ENCODE data around the gene BRIP1.

Gene BRIP1

DNA sequence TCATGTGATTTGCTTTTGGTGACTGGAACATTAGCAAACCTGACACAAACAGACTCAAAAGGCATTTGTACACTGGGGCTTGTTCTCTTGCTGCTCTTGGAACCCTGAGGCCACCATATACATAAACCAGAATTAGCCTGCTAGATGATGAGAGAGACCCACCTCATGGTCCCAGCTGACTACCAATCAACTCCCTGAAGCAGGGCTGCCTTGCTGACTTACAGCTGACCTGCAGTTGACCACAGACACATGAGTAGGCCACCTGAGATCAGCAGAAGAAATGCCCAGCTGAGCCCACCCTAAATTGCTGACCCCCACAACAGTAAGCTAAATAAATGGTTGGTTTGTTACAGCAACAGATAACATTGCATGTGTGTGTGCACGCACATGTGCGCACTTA is 28.7 kb downstream of the BRIP1 start:
- TF ChIP-seq RAD21 (IDR thresholded peaks at IDR 0.05; ENCODE audit: low read depth) (no peak), TCF12 (IDR thresholded peaks at IDR 0.05; ENCODE audit: low read depth) (no peak), EGR1 (IDR thresholded peaks at IDR 0.05) (no peak), REST (IDR thresholded peaks at IDR 0.05; ENCODE audit: low read depth) (no peak), CREB1 (IDR thresholded peaks at IDR 0.05; ENCODE audit: low read depth) (no peak), CEBPB (IDR thresholded peaks at IDR 0.05) (no peak), TEAD4 (IDR thresholded peaks at IDR 0.05) (no peak), EP300 (IDR thresholded peaks at IDR 0.05; ENCODE audit: borderline replicate concordance) (no peak), TAF1 (IDR thresholded peaks at IDR 0.05; ENCODE audit: low read depth) (no peak), ZBTB7A (IDR thresholded peaks at IDR 0.05; ENCODE audit: low read depth) (no peak), FOXM1 (IDR thresholded peaks at IDR 0.05; ENCODE audit: borderline replicate concordance, low read depth) (no peak), YY1 (IDR thresholded peaks at IDR 0.05; ENCODE audit: low read depth) (no peak), NFIC (IDR thresholded peaks at IDR 0.05) (no peak)
- TF ChIP-seq, protein P1, sequence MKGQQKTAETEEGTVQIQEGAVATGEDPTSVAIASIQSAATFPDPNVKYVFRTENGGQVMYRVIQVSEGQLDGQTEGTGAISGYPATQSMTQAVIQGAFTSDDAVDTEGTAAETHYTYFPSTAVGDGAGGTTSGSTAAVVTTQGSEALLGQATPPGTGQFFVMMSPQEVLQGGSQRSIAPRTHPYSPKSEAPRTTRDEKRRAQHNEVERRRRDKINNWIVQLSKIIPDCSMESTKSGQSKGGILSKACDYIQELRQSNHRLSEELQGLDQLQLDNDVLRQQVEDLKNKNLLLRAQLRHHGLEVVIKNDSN (IDR thresholded peaks at IDR 0.05): no peak
- TF ChIP-seq, protein P2, sequence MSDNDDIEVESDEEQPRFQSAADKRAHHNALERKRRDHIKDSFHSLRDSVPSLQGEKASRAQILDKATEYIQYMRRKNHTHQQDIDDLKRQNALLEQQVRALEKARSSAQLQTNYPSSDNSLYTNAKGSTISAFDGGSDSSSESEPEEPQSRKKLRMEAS (IDR thresholded peaks at IDR 0.05): no peak

DNA sequence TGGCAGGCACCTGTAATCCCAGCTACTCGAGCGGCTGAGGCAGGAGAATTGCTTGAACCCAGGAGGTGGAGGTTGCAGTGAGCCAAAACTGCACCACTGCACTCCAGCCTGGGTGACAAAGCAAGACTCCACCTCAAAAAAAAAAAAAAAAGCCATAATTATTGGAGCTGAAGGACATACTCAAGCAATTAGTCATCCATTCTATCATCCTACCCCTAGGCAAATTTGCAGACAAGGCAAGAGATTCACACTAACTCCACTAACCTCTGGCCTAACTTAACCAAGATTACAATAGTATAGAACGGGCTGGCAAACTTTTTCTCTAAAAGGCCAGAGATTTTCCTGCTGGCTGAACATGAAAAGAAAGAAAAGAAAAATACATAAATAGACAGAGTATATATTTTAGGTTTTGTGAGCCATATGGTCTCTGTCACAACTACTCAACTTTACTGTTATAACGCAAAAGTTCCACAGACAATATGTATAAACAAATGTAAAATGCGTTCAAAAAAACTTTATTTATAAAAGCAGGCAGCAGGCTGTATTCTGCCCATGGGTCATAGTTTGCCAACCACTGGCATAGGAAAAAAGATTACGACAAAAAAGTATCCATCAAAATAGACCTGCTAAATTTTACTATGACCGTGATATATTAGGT is 29.7 kb downstream of the BRIP1 start:
- TF ChIP-seq TEAD4 (IDR thresholded peaks at IDR 0.05): peak; percentile 25; the same call in 1 of the 2 replicates
- no peak for TF ChIP-seq NFIC (IDR thresholded peaks at IDR 0.05)

DNA sequence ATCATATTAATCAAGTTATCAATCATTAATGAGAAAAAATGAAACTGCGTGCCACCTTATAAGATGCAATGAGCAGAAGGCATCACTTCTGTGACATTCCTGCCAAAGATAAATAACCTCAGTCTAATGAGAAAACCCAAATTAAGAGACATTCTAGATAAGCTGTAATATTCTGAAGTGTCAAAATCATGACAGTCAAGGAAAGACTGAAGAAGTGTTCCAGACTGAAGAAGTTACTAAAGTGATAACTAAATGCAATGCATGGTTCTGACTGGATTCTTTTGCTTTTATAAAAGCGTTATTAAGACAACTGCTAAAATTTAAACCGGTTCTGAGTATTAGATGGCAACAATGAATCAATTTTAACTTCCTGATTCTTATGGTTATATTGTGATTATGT is 30.9 kb downstream of the BRIP1 start:
- TF ChIP-seq YY1 (IDR thresholded peaks at IDR 0.05; ENCODE audit: low read depth) (no peak), EGR1 (IDR thresholded peaks at IDR 0.05) (no peak), REST (IDR thresholded peaks at IDR 0.05; ENCODE audit: low read depth) (no peak), NFIC (IDR thresholded peaks at IDR 0.05) (no peak), EP300 (IDR thresholded peaks at IDR 0.05; ENCODE audit: borderline replicate concordance) (no peak), CEBPB (IDR thresholded peaks at IDR 0.05) (no peak)
- TF ChIP-seq, protein P2 (IDR thresholded peaks at IDR 0.05): no peak

- TF ChIP-seq RAD21 (IDR thresholded peaks at IDR 0.05; ENCODE audit: low read depth) (no peak), TAF1 (IDR thresholded peaks at IDR 0.05; ENCODE audit: low read depth) (no peak), EP300 (IDR thresholded peaks at IDR 0.05; ENCODE audit: borderline replicate concordance) (no peak), REST (IDR thresholded peaks at IDR 0.05; ENCODE audit: low read depth) (no peak), FOXM1 (IDR thresholded peaks at IDR 0.05; ENCODE audit: borderline replicate concordance, low read depth) (no peak), CEBPB (IDR thresholded peaks at IDR 0.05) (no peak), TEAD4 (IDR thresholded peaks at IDR 0.05) (no peak), CREB1 (IDR thresholded peaks at IDR 0.05; ENCODE audit: low read depth) (no peak), TCF12 (IDR thresholded peaks at IDR 0.05; ENCODE audit: low read depth) (no peak), ZBTB7A (IDR thresholded peaks at IDR 0.05; ENCODE audit: low read depth) (no peak), EGR1 (IDR thresholded peaks at IDR 0.05) (no peak), NFIC (IDR thresholded peaks at IDR 0.05) (no peak)
- TF ChIP-seq, protein P2 (IDR thresholded peaks at IDR 0.05): no peak
- TF ChIP-seq, protein P1 (IDR thresholded peaks at IDR 0.05): no peak
These were observed 32.2 kb downstream of the BRIP1 start for GRCh38 chr17:61831099-61831498.
